ENCODE results near the gene CCDC188. TPM values are rescaled to one million over a fixed set of nuclear protein-coding genes. Genes with fewer than 3 reads are reported as not detected.

Gene CCDC188
- total and polyA plus RNA-seq, 2 of the 8 experiments (the other 6 are each of a cell fraction or from before 2014, with no cell fraction given) = not detected

GRCh38 chr22:20105456-20106204 is 45.2 kb downstream of the CCDC188 start (continued):
- TF ChIP-seq SP4 (IDR thresholded peaks at IDR 0.05; ENCODE audit: low read length) = no peak
- TF ChIP-seq POLR2A (IDR thresholded peaks at IDR 0.05; ENCODE audit: control extremely low read depth in 1 of 2, low read depth in 2 of 2, low read length in 2 of 2) = no peak
- no peak for TF ChIP-seq GTF2F1 (IDR thresholded peaks at IDR 0.05; ENCODE audit: borderline replicate concordance, low read depth, low read length)
- no peak for TF ChIP-seq EP300 (IDR thresholded peaks at IDR 0.05; ENCODE audit: borderline replicate concordance in 1 of 2, low read depth in 2 of 2, low read length in 2 of 2)
